GM19372 (cell line): ENCODE data around the gene TMEM248.
"Not testable (repeated sequence)": the region's sequence is repeated elsewhere in the genome, so short reads cannot be mapped to it uniquely, and the experiment has no call there.

Experiments
- ATAC-seq: cut with Tn5 transposase; IDR thresholded peaks from one replicate; pipeline ENCODE4 v1.9.1; 2021; ENCODE audit warnings: mild to moderate bottlenecking, low read depth, moderate library complexity; ENCODE audit not compliant: unreplicated experiment

Gene TMEM248, protein sequence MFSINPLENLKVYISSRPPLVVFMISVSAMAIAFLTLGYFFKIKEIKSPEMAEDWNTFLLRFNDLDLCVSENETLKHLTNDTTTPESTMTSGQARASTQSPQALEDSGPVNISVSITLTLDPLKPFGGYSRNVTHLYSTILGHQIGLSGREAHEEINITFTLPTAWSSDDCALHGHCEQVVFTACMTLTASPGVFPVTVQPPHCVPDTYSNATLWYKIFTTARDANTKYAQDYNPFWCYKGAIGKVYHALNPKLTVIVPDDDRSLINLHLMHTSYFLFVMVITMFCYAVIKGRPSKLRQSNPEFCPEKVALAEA

DNA sequence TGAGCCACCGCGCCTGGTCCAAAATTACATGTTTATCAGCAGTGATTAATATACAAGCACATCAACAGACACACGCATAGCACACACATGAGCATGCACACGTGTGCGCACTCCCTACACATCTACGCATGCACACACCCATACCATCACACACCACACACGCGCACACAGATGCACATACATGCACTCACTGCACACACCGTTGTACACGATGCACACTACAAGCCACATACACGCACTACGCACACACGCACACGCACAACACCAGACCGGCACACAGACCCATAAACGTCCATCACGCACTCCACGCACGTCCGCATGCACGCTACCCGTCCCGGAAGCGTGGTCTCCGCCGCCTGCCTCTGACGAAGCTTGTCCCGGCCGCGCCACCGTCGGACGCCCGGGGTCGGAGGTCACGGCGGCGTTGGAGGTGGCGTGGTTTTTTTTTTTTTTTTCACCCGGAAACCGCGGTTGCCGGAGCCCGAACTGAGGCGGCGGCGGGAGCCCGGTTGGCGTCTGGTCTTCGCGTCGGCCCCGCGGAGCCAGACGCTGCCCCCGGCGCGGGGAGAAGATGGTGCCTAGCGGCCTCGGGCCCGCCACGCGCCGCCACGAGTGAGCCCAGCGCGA lies at the start of gene TMEM248:
TSS of gene TMEM248 (plus strand) at position 457 of the 627 bp plus-strand sequence. CDS start 20,641 bp downstream, outside the sequence.
- peak; percentile 88 for ATAC-seq

DNA sequence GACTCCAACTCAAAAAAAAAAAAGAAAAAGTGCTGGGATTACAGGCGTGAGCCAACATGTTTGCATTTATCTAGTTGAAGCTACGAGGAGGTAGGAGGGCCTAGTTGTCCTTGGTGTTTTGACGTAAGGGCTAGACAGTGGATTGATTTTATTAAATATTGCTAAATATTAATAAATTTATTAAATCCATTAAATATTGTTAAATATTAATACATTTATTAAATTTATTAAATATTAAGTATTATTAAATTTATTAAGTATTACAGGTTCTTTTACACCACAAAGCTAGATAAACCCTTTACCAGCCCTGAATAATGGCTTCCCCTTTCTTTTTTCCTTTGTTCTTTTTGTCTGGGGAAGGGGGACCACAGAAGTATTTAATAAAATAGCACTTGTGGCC lies 47.5 kb upstream of the TMEM248 start:
- ATAC-seq: no peak

DNA sequence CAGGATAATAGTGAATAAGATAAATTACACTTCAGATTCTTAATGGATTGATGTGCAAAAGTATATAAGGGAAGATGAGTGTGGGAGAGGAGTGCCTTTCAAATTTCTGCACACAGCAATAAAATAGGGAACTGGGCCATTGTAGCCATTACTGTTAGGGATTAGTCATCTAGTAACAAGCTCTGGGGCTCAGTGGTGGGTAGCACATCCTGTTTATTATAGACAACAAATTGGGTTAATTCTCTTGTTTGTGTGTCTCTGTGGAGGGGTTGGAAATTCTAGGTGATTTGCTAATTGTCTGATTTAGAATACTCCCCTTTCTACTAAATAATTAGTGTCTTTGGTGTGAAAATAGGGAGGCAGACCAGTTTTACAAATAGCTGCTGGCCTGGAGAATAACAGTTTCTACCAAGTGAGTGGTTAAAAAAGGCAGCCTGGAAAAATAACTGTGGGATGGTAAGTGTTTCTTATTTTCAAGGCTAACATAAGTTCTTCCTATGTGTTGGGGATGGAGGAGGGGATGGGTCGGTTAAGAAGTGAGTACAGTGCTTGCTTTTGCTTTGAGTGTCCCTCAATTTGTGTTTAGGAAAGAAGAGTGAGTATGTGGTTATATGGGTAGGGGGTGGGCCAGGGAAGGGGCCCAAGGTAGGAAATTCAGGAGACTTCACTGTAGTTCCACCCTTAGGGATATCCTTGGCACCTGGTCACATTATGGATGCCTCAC lies 43.3 kb upstream of the TMEM248 start:
- ATAC-seq: peak; percentile 85

DNA sequence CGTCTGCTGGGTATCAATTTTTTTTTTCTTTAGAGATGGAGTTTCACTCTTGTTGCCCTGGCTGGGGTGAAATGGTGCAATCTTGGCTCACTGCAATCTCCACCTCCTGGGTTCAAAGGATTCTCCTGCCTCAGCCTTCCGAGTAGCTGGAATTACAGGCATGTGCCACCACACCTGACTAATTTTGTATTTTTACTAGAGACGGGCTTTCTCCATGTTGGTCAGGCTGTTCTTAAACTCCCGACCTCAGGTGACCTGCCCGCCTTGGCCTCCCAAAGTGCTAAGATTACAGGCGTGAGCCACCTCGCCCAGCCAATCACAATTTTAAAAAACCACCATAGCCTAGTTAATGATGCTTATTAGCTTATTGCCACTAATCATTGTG lies 42.7 kb upstream of the TMEM248 start:
- not testable (repeated sequence) for ATAC-seq

DNA sequence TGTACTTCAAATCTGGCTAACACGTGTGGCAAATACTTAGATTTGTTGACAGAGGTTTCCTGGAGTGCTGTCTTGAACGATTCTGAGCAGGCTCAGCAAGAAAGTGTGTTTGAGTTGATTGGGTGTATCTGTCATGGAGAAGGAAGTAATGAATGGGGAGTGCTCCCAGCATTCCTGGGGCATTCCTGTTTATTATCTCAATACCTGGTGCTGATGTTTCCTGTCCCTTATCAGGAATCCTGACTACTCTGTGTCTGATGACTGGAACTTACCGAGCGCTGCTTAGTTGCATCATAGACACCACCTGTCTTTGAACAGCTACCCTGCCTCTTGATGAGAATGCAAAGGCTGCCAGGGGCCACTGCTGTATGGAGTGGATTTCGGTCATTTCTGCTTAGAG lies 41.0 kb upstream of the TMEM248 start:
- no peak for ATAC-seq

DNA sequence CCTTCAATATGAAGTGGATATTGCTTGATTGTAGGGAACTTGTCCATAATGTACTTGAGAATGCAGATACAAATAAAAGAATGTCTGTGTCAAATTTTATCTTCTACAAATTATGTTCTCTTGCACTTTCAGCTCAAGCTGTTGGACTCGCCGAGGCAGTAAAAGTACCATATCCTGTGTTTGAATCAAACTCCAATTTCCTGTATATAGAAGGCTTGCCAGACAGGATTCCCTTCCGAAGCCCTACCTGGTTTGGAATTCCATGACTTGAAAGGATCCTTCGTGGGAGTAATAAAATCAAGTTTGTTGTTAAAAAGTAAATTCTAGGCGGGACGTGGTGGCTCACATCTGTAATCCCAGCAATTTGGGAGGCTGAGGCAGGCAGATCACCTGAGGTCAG lies 40.4 kb upstream of the TMEM248 start:
- ATAC-seq: not testable (repeated sequence)

DNA sequence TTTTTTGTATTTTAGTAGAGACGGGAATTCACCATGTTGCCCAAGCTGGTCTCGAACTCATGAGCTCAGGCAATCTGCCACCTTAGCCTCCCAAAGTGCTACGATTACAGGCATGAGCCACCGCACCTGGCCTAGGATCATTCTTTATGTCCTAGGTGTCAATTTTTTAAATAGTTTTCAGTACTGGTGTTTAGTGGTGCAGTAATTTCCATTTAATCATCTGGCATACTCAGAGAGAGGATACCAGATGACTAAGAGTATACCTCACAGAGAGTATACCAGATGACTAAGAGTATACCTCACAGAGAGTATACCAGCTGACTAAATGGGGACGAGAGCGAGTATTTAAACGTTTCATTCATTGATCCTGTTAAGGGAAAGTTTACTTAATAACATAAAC lies 37.3 kb upstream of the TMEM248 start:
- ATAC-seq: no peak

DNA sequence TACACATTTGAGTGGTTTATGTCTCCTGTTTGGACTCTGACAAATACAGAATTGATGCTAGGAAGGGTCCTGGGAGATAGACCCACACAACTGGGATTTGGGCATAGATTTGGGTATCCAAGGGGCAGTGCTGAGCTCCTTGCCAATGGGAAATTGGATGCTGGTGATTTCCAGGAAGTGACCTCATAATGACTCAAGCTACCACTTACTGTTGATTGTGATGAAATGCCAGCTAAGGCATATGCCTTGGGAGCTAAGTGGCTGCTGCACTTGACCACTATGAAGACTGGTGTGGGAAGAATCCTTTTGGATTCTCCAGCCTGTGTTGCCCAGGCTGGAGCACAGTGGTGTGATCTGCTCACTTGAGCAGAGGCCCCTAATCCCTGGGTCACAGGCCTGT lies 36.5 kb upstream of the TMEM248 start:
- not testable (repeated sequence) for ATAC-seq

DNA sequence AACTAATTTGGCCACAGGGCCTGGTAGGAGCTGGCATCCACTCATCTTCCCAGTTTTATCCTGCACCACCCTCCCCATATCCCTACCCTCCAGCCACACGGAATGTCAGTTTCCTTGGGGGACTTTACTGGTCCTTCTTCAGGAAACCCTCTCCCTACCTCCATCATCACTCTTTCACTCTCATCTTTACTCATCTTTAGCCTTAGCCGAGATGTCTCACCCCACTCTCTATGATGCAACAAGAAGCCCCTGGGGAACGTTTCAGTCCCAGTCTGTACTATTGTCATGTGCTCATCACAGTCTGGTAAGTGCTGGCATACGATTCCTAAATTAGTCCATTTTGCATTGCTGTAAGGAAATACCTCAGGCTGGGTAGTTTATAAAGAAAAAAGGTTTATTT lies 34.9 kb upstream of the TMEM248 start:
- no peak for ATAC-seq

DNA sequence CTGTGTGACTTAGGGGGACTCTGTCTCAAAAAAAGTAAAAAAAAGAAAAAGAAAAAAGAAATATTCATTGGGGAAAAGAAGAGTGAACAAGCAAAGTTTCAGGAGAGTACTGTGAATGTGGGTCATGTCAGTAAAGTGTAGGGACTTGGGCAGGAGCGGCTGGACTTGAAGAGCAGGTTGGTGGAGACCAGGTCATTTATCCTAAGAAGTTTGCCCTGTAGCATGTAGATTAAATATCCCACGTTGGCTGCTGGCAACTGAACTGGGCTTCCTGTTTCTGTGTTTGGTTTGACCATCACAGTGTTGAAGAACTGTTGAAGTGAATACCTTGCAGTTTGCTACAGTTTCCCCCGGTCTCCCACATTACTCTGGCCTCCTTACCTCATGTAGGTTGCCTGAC lies 32.8 kb upstream of the TMEM248 start:
- not testable (repeated sequence) for ATAC-seq

DNA sequence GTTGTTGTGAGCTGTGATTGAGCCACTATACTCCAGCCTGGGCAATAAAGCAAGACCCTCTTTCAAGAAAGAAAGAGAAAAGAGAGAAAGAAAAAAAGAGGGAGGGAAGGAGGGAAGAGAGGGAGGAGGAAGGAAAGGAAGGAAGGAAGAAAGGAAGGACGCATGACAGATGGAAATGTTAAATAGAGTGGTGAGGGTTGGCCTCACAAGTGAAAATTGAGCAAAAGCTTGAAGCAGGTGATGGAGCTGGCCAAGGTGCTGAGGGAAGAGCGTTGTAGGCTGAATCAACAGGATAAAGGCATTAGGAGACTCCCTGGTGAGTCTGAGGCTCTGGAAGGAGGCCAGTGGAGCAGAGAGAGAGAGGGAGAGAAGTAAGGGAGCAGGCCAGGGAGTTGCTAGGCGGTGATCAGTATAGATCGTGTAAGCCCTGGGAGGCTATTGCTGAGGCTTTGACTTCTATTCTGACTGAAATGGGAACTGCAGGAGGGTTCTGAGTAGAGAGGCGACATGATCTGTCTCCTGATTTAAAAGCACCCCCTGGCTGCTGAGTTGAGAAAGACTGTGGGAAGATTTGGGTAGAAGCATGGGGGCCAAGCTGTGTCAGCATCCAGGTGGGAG lies 26.5 kb upstream of the TMEM248 start:
- no peak for ATAC-seq

DNA sequence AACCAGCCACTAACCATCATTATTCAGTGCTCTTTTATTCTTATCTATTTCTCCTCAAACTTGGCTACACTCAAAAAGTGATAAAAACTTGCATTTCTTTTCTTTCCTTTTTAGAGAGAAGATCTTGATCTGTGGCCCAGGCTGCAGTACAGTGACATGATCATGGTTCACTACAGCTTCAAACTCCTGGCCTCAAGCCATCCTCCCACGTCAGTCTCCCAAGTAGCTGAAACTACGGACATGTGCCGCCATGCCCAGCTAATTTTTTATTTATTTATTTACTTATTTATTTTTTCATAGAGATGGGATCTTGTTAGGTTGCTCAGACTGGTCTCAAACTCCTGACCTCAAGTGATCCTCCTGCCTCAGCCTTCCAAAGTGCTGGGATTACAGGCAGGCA lies 24.6 kb upstream of the TMEM248 start:
- no peak for ATAC-seq

DNA sequence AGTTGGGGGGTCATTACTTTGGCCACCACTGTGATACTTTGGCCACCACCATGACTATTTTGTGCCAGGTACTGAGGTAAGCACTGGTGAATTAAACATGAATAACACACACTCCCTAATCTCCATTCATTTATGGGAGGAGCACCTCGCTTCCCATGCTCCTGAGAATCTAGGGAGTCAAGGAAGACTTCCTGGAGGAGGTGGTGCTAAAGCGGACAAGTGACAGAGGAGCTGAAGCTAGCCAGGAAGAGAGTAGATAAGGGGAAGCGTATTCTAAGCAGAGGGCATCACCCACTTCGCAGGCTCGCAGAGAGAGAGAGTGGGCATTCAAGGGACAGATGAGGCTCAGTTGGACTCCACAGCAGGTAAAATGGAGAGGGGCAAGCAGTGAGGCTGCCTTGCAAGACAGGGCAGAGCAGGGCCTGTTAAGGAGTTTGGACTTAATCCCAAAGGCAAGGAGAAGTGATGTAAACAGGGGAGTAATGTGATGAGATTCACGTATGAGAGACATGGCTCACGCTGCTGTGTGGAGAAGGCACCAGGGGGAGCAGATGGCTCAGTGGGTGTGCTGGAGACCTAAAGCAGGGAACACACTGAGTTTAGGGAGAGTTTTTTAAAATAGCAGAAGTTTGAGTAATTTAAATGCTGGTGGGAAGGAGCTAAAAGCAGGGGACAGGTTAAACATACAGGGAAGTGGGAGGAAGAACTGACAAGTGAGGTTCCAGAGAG lies 21.3 kb upstream of the TMEM248 start:
- ATAC-seq: no peak

DNA sequence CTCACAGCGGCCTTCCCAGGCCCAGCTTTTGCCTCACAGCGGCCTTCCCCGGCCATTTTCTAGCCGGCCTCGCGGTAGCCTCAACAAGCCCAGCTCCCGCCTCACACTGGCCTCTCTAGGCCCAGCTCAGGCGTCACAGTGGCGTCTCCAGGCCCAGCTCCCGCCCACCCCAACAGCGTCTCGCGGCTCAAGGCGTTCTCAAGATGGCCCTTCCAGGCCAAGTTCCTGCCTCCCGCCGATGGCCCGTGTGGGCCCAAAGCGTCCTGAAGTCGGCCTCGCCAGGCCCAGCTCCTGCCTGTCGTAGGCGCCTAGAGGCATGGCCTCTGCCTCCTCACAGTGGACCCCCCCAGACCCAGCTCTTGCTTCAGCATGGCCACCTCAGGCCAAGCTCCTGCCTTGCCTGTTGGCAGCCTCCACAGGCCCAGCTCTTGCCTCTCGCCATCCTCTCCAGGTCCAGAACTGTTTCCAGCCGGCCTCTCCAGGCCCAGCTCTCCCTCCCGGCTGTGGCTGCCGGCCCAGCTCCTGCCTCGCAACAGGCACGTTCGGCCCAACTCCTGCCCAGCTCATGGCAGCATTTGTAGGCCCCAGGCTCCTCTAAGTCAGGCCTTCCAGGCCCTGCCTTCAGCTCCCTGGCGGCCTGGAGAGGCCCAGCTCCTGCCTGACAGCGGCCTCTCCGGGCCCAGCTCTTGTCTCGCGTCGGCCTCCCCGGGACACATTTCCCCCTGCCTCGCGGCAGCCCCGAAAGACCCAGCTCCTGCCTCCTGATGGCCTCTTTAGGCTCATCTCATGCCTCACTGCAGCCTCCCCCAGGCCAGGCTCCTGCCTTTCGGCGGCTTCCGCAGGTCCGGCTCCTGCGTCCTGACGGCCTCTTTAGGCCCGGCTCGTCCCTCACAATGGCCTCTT lies 18.8 kb upstream of the TMEM248 start:
- ATAC-seq: no peak

DNA sequence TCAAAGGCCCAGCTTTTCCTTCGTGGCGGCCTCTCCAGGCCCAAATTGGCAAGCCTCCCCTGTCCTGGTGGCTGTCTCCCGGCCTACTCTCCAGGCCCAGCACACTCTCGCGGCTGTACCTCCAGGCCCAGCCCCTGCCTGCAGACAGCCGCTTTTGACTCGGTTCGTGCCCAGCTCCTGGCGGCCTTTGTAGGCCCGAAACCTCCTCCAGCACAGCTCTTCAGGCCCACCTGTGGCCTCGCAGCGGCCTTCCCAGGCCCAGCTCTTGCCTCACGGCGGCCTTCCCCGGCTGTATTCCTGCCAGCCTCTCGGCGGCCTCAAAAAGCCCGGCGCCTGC lies 18.2 kb upstream of the TMEM248 start:
- no peak for ATAC-seq

DNA sequence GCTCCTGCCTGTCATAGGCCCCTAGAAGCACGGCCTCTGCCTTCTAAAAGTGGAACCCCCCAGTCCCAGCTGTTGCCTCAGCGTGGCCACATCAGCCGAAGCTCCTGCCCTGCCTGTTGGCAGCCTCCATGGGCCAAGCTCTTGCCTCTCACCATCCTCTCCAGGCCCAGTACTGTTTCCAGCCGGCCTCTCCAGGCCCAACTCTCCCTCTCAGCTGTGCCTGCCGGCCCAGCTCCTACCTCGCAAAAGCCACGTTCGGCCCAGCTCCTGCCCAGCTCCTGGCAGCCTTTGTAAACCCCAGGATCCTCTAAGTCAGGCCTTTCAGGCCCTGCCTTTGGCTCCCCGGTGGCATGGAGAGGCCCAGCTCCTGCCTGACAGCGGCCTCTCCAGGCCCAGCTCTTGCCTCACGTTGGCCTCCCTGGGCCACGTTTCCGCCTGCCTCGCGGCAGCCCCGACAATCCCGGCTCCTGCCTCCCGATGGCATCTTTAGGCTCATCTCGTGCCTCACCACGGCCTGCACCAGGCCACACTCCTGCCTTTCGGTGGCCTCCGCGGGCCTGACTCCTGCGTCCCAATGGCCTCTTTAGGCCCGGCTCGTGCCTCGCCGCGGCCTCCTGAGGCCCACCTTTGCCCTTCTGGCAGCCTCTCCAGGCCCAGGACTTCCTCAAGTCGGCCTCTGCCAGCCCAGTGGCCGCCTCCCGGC lies 17.5 kb upstream of the TMEM248 start:
- no peak for ATAC-seq

DNA sequence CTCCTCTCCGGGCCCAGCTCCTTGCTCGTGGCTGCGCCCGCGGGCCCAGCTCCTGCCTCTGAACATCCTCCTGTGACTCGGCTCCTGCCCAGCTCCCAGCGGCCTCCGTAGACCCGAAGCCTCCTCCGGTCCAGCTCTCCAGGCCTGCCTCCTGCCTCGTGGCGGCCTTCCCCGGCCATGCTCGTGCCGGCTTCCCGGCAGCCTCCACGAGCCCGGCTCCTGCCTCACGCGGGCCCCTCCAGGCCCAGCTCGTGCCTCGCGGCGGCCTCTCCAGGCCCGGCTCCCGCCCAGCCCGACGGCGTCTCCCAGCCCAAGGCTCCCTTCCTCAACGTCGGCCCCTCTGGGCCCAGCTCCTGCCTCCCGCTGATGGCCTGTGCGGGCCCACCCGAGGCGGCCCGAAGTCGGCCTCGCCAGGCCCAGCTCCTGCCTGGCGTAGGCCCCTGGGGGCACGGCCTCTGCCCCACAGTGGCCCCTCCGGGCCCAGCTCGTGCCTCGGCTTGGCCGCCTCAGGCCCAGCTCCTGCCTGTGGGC lies 16.9 kb upstream of the TMEM248 start:
- ATAC-seq: no peak

DNA sequence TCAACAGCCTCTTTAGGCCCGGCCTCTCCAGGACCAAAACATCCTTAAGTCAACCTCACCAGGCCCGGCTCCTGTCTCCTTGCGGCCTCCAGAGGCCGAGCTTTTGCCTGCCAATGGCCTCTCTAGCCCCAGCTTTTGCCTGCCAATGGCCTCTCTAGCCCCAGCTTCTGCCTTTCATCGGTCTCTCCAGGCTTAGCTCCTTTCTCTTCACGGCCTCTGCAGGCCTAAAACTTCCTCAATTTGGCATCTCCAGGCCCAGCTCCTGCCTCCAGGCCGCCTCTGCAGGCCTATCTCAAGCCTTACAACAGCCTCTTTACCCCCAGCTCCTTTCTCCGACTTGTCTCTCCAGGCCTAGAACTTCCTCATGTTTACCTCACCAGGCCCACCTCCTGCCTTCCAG lies 15.7 kb upstream of the TMEM248 start:
- ATAC-seq: no peak

DNA sequence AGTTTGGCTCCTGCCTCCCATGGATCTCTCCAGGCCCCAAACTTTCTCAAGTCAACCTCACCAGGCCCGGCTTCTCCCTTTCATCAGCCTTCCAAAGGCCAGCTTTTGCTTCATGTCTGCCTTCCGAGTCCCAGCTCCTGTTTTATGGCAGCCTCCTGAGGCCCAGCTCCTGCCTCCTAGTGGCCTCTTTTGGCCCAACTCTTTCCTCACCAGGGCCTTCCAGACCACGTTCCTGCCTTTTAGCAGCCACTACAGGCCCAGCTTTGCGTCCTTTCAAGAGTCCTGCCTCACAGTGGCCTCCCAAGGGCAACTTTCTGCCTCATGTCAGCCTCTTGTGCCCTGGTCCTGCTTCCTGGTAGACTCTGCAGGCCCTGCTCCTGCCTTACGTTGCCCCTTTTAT lies 15.3 kb upstream of the TMEM248 start:
- ATAC-seq: no peak
